K562 (cell line): ENCODE results near the gene HSD17B11. TPM values are rescaled to one million over a fixed set of nuclear protein-coding genes. Genes with fewer than 3 reads are reported as not detected.

ENCODE experiments used
- DLX4 ChIP-seq: fragments of 250-450 bp; sonication (Bioruptor Pico); IDR thresholded peaks from 2 replicates; pipeline ENCODE4 v1.6.1; 2021; ENCODE audit warnings: mild to moderate bottlenecking
- E2F5 ChIP-seq: sonication (generic); formaldehyde crosslinking; IDR thresholded peaks from 2 replicates; pipeline ENCODE4 v1.8.0; 2022; ENCODE audit warnings: mild to moderate bottlenecking, missing genetic modification reagents
- ETV1 ChIP-seq: fragments of 450-650 bp; conservative IDR thresholded peaks from 2 replicates; pipeline ENCODE4 v1.6.1; 2016; ENCODE audit warnings: missing genetic modification characterization, control low read depth, low read depth, missing compliant biosample characterization
- ETV6 ChIP-seq, 3 experiments: fragments of 150-350 bp in 1 of 3; sonication (generic) in 1 of 3; formaldehyde crosslinking in 1 of 3; IDR thresholded peaks; 2 replicates each; pipeline versions ENCODE4 v1.6.1 to v1.8.0; 2014 to 2022; ENCODE audit warnings: borderline replicate concordance in 2 of 3, low read depth in 2 of 3, antibody characterized with exemption in 1 of 3, low read length in 1 of 3, mild to moderate bottlenecking in 1 of 3, missing genetic modification reagents in 1 of 3
- MYC ChIP-seq, 2 experiments: fragments of 250-450 bp in 1 of 2; sonication (Bioruptor Pico) in 1 of 2; IDR thresholded peaks; 2 replicates each; pipeline versions ENCODE4 v1.5.1 to v1.6.1; 2012 to 2021; ENCODE audit warnings: low read depth in 2 of 2, borderline replicate concordance in 1 of 2, improper control_type of control experiment in 1 of 2, low read length in 1 of 2, mild to moderate bottlenecking in 1 of 2, moderate library complexity in 1 of 2
- RBM39 ChIP-seq: fragments of 200-400 bp; formaldehyde crosslinking; optimal IDR thresholded peaks from 2 replicates; pipeline ENCODE3; 2018; ENCODE audit warnings: low read depth, low read length
- ZNF609 ChIP-seq: sonication (generic); formaldehyde crosslinking; IDR thresholded peaks from 2 replicates; pipeline ENCODE4 v1.8.1; 2023; ENCODE audit warnings: missing genetic modification reagents, mild to moderate bottlenecking, borderline replicate concordance
- polyA plus RNA-seq, 8 experiments: library from polyadenylated mRNA; depleted of rRNA in 4 of 8; stranded (reverse) in 5 of 8; unstranded in 3 of 8; fragments of >200 nt; fragmentation: Nextera tagmentation in 2 of 8; fragmentation: Illumina TruSeq in 1 of 8; extraction: Ambion mirVana in 2 of 8; extraction: Trizol in 1 of 8; gene quantifications; 2 replicates each; pipeline versions ENCODE4 v1.2.1 to v1.2.3, GENCODE V29; 2011 to 2014; ENCODE audit warnings: inconsistent platforms in 1 of 8, missing spikeins in 1 of 8
- total RNA-seq, 7 experiments: library from RNA; depleted of rRNA in 6 of 7; stranded (reverse); fragments of >200 nt in 6 of 7; fragmentation: Illumina TruSeq in 2 of 7; extraction: Trizol in 2 of 7; gene quantifications; 2 replicates each; pipeline versions ENCODE4 v1.2.1 to v1.2.3, GENCODE V29; 2011 to 2021; ENCODE audit warnings: low replicate concordance in 1 of 7

The HSD17B11 gene
- total and polyA plus RNA-seq, 9 of the 15 experiments (the other 6 are each of a cell fraction or from before 2014, with no cell fraction given): 26.0 to 108 (median 81.0) TPM

GRCh38 chr4:87414816-87415215 is 23.8 kb upstream of the HSD17B11 start (continued):
- no peak for TF ChIP-seq ZNF609 (CRISPR knock-in tag)
- no peak for TF ChIP-seq RBM39
- TF ChIP-seq ETV6 (IDR thresholded peaks at IDR 0.05; ENCODE audit: borderline replicate concordance in 1 of 2, low read depth in 2 of 2, low read length in 1 of 2): no peak
- TF ChIP-seq ETV6 (CRISPR knock-in tag; IDR thresholded peaks at IDR 0.05; ENCODE audit: borderline replicate concordance): no peak
- no peak for TF ChIP-seq ETV1 (tag)
- no peak for TF ChIP-seq DLX4 (CRISPR knock-in tag)
- TF ChIP-seq E2F5 (CRISPR knock-in tag): no peak
- no peak for TF ChIP-seq MYC (IDR thresholded peaks at IDR 0.05; ENCODE audit: low read depth, low read length)
- TF ChIP-seq MYC (CRISPR knock-in tag; IDR thresholded peaks at IDR 0.05; ENCODE audit: borderline replicate concordance, low read depth): no peak
